GM19397 (cell line): ENCODE measurements around the gene ZNF765.
"Not testable (repeated sequence)": the region's sequence is repeated elsewhere in the genome, so short reads cannot be mapped to it uniquely, and the experiment has no call there.

Source experiments
- ATAC-seq: cut with Tn5 transposase; IDR thresholded peaks from one replicate; pipeline ENCODE4 v1.9.1; 2021; ENCODE audit warnings: mild to moderate bottlenecking, moderate library complexity; ENCODE audit not compliant: unreplicated experiment

ZNF765 gene

DNA sequence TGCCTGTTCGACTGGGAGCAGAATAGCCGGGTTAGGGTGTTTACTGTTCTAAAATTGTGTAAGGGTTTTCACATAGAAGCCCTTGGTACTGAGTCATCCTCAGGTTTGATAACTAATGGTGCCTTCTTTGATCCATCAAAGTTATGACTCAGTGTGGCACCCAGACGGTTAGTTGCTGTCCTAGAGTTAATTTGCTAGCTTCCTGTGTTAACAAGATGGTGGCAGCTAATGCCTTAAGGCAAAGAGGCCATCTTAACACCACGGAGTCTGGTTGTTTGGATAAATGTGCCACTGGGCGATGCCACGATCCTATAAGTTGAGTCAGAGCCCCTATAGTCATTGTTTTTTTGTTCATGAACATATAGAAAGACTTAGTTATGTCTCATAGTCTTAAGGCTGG, 80.5 kb downstream of the ZNF765 start:
- not testable (repeated sequence) for ATAC-seq
